Stomach (tissue), 4 donors: ENCODE results near the gene RAD50.
A peak's percentile ranks its signal among the peaks of the same experiment; 100 is the strongest.

Source experiments
- POLR2A ChIP-seq, 4 donors: fragments of 450-650 bp; IDR thresholded peaks; one replicate each; pipeline ENCODE4 v1.6.1; 2016; ENCODE audit warnings: antibody characterized with exemption in 4 of 4, control low read depth in 2 of 4, mild to moderate bottlenecking in 1 of 4, moderate library complexity in 1 of 4
- POLR2AphosphoS5 ChIP-seq, 3 donors: sonication (generic); formaldehyde crosslinking; IDR thresholded peaks; one replicate each; pipeline ENCODE4 v1.6.1; 2016; ENCODE audit warnings: antibody characterized with exemption in 3 of 3
- TF ChIP-seq, protein P1 (sequence below), 7 experiments: fragments of 450-650 bp in 4 of 7; fragments of 200-600 bp in 3 of 7; sonication (generic) in 3 of 7; IDR thresholded peaks; one replicate each; pipeline ENCODE4 v1.5.1; 2016 to 2019; ENCODE audit warnings: antibody characterized with exemption in 7 of 7, control low read depth in 2 of 7, mild to moderate bottlenecking in 1 of 7

DNA sequence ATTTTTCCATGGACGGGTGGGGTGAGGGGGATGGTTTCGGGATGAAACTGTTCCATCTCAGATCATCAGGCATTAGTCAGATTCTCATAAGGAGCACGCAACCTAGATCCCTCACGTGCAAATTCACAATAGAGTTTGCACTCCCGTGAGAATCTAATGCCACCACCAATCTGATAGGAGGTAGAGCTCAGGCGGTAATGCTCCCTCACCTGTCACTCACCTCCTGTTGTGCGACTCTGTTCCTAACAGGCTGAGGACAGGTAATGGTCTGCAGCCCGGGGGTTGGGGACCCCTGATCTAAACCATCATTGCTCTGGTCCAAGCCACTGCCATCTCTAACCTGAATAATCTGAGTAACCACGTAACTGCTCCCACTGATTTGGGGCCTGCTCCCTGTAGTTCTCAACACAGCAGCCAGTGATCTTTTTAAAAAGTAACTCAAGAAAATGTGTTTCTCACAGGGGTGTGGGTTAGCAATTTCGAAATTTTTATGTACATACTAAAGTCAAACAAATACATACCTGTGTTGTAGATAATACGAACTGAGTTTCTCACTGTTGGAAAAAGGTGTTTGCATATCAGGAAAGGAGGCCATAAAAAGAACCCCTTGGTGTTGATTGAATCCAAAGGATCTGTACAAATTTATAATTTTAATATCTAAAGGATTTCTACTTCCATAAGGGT, 89.9 kb downstream of the RAD50 start:
- TF ChIP-seq, protein P1, sequence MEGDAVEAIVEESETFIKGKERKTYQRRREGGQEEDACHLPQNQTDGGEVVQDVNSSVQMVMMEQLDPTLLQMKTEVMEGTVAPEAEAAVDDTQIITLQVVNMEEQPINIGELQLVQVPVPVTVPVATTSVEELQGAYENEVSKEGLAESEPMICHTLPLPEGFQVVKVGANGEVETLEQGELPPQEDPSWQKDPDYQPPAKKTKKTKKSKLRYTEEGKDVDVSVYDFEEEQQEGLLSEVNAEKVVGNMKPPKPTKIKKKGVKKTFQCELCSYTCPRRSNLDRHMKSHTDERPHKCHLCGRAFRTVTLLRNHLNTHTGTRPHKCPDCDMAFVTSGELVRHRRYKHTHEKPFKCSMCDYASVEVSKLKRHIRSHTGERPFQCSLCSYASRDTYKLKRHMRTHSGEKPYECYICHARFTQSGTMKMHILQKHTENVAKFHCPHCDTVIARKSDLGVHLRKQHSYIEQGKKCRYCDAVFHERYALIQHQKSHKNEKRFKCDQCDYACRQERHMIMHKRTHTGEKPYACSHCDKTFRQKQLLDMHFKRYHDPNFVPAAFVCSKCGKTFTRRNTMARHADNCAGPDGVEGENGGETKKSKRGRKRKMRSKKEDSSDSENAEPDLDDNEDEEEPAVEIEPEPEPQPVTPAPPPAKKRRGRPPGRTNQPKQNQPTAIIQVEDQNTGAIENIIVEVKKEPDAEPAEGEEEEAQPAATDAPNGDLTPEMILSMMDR (IDR thresholded peaks at IDR 0.05): peak in 1 of 7 experiments; percentile 13
- no peak for TF ChIP-seq POLR2AphosphoS5 (IDR thresholded peaks at IDR 0.05)
- no peak for TF ChIP-seq POLR2A (IDR thresholded peaks at IDR 0.05)
